GM12873 (cell line): Measurements from ENCODE around the gene SYNDIG1L.

Experiments
- CTCF ChIP-seq: IDR thresholded peaks from 2 replicates; pipeline ENCODE4 v1.5.1; 2012; ENCODE audit warnings: low read depth, mild to moderate bottlenecking, moderate library complexity, low read length, control low read depth; ENCODE audit not compliant: insufficient read depth; ENCODE audit errors: missing control alignments

SYNDIG1L gene

GRCh38 chr14:74426202-74426582 lies at the start of gene SYNDIG1L:
Gene SYNDIG1L (minus strand): TSS chr14:74426210. CDS start chr14:74409744, 16,466 bp downstream.
- TF ChIP-seq CTCF, result no peak

- no peak for TF ChIP-seq CTCF
Observed at GRCh38 chr14:74475678-74476077, 49.7 kb upstream of the SYNDIG1L start.

GRCh38 chr14:74474376-74474775 lies 48.4 kb upstream of the SYNDIG1L start:
- TF ChIP-seq CTCF, result no peak

- no peak for TF ChIP-seq CTCF
Observed at GRCh38 chr14:74472601-74473000, 46.6 kb upstream of the SYNDIG1L start.

- TF ChIP-seq CTCF, result no peak
Observed at GRCh38 chr14:74469548-74470518, 43.8 kb upstream of the SYNDIG1L start.

GRCh38 chr14:74468513-74468912 lies 42.5 kb upstream of the SYNDIG1L start:
- no peak for TF ChIP-seq CTCF

GRCh38 chr14:74465335-74465734 lies 39.3 kb upstream of the SYNDIG1L start:
- TF ChIP-seq CTCF, result no peak
